Activated naive CD8-positive, alpha-beta T cell treated with anti-CD3 and anti-CD28 coated beads, Interleukin-2, amount 50 U/mL, for 16 hours (primary cell): Measurements from ENCODE around the gene TTC34.

Source experiments
- DNase-seq: peaks from one replicate; pipeline ENCODE4 v3.0.0-alpha.2; 2020; ENCODE audit warnings: low read depth, low spot score

Gene TTC34

GRCh38 chr1:2801535-2802291 lies at the start of gene TTC34:
TSS of gene TTC34 (minus strand) at chr1:2801693. CDS start at chr1:2800827, 866 bp downstream.
- DNase-seq: no peak

- no peak for DNase-seq
Observed at GRCh38 chr1:2850502-2850901, 49.0 kb upstream of the TTC34 start.

GRCh38 chr1:2848006-2848670 lies 46.6 kb upstream of the TTC34 start:
- DNase-seq: no peak

- DNase-seq: no peak
Observed at GRCh38 chr1:2847086-2847985, 45.8 kb upstream of the TTC34 start.

- no peak for DNase-seq
Observed at GRCh38 chr1:2845869-2846268, 44.4 kb upstream of the TTC34 start.

GRCh38 chr1:2840036-2840809 lies 38.7 kb upstream of the TTC34 start:
- peak; percentile 40 for DNase-seq

- DNase-seq: no peak
Observed at GRCh38 chr1:2837823-2838222, 36.3 kb upstream of the TTC34 start.

- no peak for DNase-seq
Observed at GRCh38 chr1:2837316-2837715, 35.8 kb upstream of the TTC34 start.

GRCh38 chr1:2836333-2836970 lies 35.0 kb upstream of the TTC34 start:
- no peak for DNase-seq

GRCh38 chr1:2835650-2836159 lies 34.2 kb upstream of the TTC34 start:
- no peak for DNase-seq

- no peak for DNase-seq
Observed at GRCh38 chr1:2834741-2835564, 33.5 kb upstream of the TTC34 start.

- no peak for DNase-seq
Observed at GRCh38 chr1:2834146-2834475, 32.6 kb upstream of the TTC34 start.

- DNase-seq: no peak
Observed at GRCh38 chr1:2833454-2834145, 32.1 kb upstream of the TTC34 start.

- DNase-seq: no peak
Observed at GRCh38 chr1:2832506-2833453, 31.3 kb upstream of the TTC34 start.

- DNase-seq: no peak
Observed at GRCh38 chr1:2831596-2832212, 30.2 kb upstream of the TTC34 start.

GRCh38 chr1:2830761-2831425 lies 29.4 kb upstream of the TTC34 start:
- no peak for DNase-seq
